Mesothelial cell of epicardium (in vitro differentiated cells): ENCODE results near the gene AHNAK. TPM values are rescaled to one million over a fixed set of nuclear protein-coding genes. Genes with fewer than 3 reads are reported as not detected.

Experiments
- DNase-seq, 2 experiments: peaks; one replicate each; pipeline ENCODE4 v3.0.0; 2021; ENCODE audit warnings: low spot score in 2 of 2; ENCODE audit not compliant: unreplicated experiment in 2 of 2
- H3K27ac Mint-ChIP-seq: 2 replicates; pipeline ENCODE4 v1.8.0; 2021; ENCODE audit warnings: mixed read lengths
- H3K27me3 Mint-ChIP-seq: 2 replicates; pipeline ENCODE4 v1.8.0; 2021; ENCODE audit warnings: low read depth, mixed read lengths
- H3K36me3 Mint-ChIP-seq: 2 replicates; pipeline ENCODE4 v1.8.0; 2021; ENCODE audit warnings: mixed read lengths
- H3K4me1 Mint-ChIP-seq: 2 replicates; pipeline ENCODE4 v1.8.0; 2021; ENCODE audit warnings: mixed read lengths
- H3K4me3 Mint-ChIP-seq: 2 replicates; pipeline ENCODE4 v1.8.0; 2021; ENCODE audit warnings: mild to moderate bottlenecking, moderate library complexity, mixed read lengths
- H3K9me3 Mint-ChIP-seq: 2 replicates; pipeline ENCODE4 v1.8.0; 2021; ENCODE audit warnings: mixed read lengths
- total RNA-seq: library from RNA; stranded (reverse); gene quantifications from 3 replicates; pipeline ENCODE4 v1.2.1, GENCODE V29; 2021
- TF ChIP-seq, protein P1 (sequence below): fragments of 200-600 bp; sonication (generic); IDR thresholded peaks from one replicate; pipeline ENCODE4 v1.5.0; 2021; ENCODE audit warnings: antibody characterized with exemption; ENCODE audit not compliant: unreplicated experiment

The AHNAK gene
- total RNA-seq, 1 donor from 2014 or later, result 481 TPM

DNA sequence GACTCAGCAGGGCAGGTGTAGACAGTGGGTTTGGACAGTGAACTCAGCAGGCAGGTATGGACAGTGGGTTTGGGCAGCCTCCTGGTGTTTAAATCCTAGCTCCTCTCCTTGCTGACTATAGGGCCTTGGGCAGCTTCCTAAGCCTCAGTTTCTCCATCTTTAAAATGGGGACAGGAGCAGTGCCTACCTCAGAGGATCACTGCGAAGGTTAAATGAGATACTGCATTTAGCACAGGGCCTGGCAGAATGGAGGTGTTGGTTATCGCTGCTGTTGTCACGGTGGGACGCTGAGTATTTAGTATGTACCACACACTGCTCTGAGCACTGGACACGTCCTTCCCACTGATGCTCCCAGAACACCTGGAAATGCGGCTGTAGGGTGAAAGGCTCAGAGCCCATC is 142.2 kb downstream of the AHNAK start:
- H3K27ac Mint-ChIP-seq, result peak overlapping the region; percentile 17
- H3K36me3 Mint-ChIP-seq, result no peaks in the 10 kb centered on the region
- TF ChIP-seq, protein P1, sequence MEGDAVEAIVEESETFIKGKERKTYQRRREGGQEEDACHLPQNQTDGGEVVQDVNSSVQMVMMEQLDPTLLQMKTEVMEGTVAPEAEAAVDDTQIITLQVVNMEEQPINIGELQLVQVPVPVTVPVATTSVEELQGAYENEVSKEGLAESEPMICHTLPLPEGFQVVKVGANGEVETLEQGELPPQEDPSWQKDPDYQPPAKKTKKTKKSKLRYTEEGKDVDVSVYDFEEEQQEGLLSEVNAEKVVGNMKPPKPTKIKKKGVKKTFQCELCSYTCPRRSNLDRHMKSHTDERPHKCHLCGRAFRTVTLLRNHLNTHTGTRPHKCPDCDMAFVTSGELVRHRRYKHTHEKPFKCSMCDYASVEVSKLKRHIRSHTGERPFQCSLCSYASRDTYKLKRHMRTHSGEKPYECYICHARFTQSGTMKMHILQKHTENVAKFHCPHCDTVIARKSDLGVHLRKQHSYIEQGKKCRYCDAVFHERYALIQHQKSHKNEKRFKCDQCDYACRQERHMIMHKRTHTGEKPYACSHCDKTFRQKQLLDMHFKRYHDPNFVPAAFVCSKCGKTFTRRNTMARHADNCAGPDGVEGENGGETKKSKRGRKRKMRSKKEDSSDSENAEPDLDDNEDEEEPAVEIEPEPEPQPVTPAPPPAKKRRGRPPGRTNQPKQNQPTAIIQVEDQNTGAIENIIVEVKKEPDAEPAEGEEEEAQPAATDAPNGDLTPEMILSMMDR, result no peak
- H3K27me3 Mint-ChIP-seq, result no peaks in the 10 kb centered on the region
- no peaks in the 10 kb centered on the region for H3K9me3 Mint-ChIP-seq
- H3K4me3 Mint-ChIP-seq, result no peak overlapping the region
- H3K4me1 Mint-ChIP-seq, result peaks cover 52% of the 10 kb centered on the region
- no peak for DNase-seq

DNA sequence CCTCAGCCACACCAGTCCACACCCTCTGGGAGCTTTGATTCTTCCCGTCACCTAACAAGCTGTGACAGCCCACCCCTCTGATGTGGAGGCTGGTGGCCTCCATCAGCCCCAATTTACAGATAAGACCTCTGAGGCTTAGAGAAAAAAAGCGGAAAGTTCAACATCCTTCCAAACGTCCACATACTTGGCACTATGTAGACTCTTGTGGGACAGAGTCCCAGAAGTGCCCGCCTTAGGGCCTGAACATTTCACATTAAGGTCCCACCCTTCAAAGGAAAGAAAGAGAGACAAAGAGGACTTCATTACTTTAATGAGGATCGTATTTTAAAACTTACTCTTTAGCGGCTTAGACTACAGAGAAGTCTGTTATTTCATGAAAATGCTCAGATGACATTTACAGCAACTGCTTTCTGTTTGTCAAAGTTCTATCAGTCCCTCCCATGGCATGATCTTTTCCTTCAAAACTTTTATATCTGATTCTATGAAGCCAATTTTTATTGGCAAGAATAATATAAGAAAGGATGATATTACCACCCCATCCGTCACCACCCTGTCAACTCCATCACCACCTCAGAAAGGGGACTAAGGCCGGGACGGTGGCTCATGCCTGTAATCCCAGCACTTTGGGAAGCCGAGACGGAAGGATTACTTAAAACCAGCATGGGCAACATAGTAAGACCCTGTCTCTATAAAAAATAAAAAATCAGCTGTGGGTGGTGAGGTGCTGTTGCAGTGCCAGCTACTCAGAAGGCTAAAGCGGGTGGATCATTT is 143.5 kb downstream of the AHNAK start:
- H3K27me3 Mint-ChIP-seq, result no peaks in the 10 kb centered on the region
- no peak for DNase-seq
- H3K4me1 Mint-ChIP-seq, result peaks cover 65% of the 10 kb centered on the region
- no peaks in the 10 kb centered on the region for H3K36me3 Mint-ChIP-seq
- TF ChIP-seq, protein P1, result no peak
- H3K4me3 Mint-ChIP-seq, result no peak overlapping the region
- no peaks in the 10 kb centered on the region for H3K9me3 Mint-ChIP-seq
- H3K27ac Mint-ChIP-seq, result peak overlapping the region; percentile 93

DNA sequence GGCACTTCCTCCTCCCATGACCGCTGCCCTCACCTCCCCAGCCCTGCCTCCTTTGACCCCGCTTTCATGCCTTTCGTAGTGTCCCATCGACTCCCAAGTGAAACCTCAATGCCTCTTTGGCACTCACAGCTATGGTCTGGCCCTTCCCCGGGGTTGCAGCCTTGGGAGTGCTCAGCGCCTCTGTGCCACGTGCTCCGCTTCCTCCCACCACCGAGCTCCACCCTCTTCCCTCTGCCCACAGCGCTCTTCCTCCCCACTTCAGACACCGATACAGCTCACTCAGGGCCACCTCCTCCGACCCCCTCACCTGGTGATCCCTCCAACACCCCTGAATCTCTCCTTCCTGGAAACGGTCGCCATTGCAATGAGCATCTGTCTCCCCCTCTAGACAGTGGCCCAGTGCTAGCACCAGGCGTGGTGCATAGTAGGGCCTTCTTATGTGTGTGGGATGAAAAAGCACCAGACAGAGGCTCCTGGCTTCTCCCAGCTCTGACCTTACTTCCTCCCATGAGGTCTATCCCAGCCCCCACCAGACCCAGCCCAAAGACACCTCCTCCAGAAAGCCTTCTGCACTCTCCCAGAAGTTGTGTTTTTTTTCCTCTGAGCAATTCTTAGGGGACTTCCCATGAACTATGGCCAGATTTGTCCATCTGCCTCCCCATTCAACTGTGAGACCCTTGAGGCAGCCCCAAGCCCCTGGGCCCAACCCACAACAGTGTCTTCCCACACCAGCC is 144.2 kb downstream of the AHNAK start:
- no peaks in the 10 kb centered on the region for H3K9me3 Mint-ChIP-seq
- no peaks in the 10 kb centered on the region for H3K36me3 Mint-ChIP-seq
- DNase-seq, result no peak
- peak overlapping the region; percentile 93 for H3K27ac Mint-ChIP-seq
- no peak overlapping the region for H3K4me3 Mint-ChIP-seq
- H3K4me1 Mint-ChIP-seq, result peaks cover 73% of the 10 kb centered on the region
- TF ChIP-seq, protein P1, result no peak
- H3K27me3 Mint-ChIP-seq, result no peaks in the 10 kb centered on the region

DNA sequence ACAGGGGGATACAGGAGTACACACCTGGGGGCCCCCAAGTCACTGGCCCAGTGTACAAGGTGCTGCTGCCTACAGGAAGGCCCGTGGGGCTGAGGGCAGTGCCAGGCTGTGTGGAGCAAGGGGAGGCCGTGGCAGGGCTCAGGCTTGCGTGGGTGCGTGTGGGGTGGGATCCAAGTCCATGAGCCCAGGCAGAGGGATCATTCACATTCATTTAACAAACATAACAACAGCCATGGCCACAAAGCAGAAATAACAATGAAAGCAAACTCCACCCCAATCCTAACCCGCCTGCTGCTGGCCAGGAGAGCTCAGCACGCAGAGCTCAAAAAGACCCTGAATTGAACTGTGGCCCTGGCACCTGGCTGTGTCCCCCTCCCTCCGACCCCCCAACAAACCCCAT is 144.8 kb downstream of the AHNAK start:
- TF ChIP-seq, protein P1, result no peak
- Mint-ChIP-seq H3K36me3 (no peaks in the 10 kb centered on the region), H3K27me3 (no peaks in the 10 kb centered on the region), H3K9me3 (no peaks in the 10 kb centered on the region), H3K4me1 (peaks cover 77% of the 10 kb centered on the region), H3K4me3 (no peak overlapping the region), H3K27ac (peak overlapping the region; percentile 93)
- no peak for DNase-seq

DNA sequence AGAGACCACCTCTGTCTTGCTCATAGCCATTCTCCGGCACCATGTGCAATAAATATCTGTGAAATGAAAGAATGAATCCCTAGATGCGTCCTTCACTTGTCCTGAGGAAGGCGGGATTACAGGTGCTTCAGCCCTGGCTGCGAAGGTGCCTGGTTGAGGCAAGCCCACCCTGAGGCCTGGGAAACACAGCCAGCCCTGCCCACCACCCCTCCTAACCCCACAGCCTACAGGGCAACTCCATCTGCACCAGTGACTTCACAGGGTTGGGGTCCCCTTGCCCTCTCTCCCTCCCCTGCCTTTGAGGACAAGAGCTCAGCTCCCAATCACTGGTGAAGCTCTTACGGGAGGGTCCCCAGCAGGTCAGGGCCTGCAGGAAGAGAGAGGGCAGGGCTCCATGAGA is 145.2 kb downstream of the AHNAK start:
- Mint-ChIP-seq H3K27me3 (no peaks in the 10 kb centered on the region), H3K27ac (peak overlapping the region; percentile 93), H3K4me1 (peaks cover 81% of the 10 kb centered on the region), H3K9me3 (no peaks in the 10 kb centered on the region), H3K36me3 (no peaks in the 10 kb centered on the region), H3K4me3 (no peak overlapping the region)
- no peak for DNase-seq
- TF ChIP-seq, protein P1, result no peak
